IPS-15b (cell line): ENCODE measurements around the gene UBE2E2.

Experiments
- H3K27me3 ChIP-seq: one replicate; pipeline ENCODE4 v1.6.1; 2013; ENCODE audit warnings: low read length; ENCODE audit not compliant: control insufficient read depth, insufficient read depth
- H3K36me3 ChIP-seq: one replicate; pipeline ENCODE4 v1.6.1; 2013; ENCODE audit warnings: low read length; ENCODE audit not compliant: control insufficient read depth, insufficient read depth
- H3K4me1 ChIP-seq: one replicate; pipeline ENCODE4 v1.6.1; 2013; ENCODE audit warnings: mild to moderate bottlenecking, low read length; ENCODE audit not compliant: control insufficient read depth, insufficient read depth
- H3K4me3 ChIP-seq: one replicate; pipeline ENCODE4 v1.5.1; 2013; ENCODE audit warnings: low read depth, low read length
- H3K9ac ChIP-seq: one replicate; pipeline ENCODE4 v1.6.1; 2013; ENCODE audit warnings: low read depth, mild to moderate bottlenecking, low read length
- H3K9me3 ChIP-seq: one replicate; pipeline ENCODE4 v1.6.1; 2013; ENCODE audit warnings: mild to moderate bottlenecking, low read length; ENCODE audit not compliant: control insufficient read depth, insufficient read depth

UBE2E2 gene

DNA sequence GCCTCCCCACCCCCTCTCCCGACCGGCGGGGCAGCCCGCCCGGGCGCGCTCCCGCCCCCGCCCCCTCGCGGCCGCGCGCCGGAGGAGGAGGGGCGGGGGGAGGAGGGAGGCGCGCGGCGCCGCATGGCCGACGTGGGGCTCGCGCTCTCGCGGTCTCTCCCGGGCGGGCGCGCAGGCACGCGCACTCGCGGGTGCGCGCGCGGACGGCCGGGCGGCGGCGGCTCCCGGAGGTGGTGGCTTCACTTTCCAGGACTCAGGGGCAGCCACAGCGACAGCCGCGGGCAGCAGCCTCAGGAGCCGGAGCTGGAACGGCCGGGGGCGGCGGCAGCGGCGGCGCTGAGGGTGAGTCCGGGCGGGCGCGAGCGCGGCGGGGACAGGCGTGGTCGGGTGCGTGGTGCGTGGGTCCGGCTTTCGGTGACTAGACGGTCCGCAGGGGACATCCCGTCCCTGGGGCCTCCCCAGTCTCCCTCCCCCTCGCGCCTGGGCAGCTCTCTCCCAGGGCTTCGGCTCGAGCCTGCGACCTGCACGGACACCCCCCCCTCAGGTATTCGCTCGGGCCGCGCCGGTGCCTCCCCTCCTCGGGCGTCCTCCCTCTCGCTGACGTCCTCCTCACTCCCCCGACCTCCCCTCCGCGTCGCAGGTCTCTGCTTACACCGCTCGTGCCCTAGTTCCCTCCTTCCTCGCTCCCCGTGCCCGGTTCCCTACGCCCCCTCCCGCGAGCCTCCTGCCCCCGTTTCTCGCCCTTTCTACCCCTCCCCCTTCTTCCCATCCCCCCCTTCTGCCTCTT is at the start of gene UBE2E2:
Gene UBE2E2, plus strand, starts transcription at position 407 of the 787 bp plus-strand sequence.
- peaks cover 27% of the 10 kb centered on the region for H3K27me3 ChIP-seq
- H3K4me3 ChIP-seq, result peak within 1 kb of the TSS; percentile 88
- H3K4me1 ChIP-seq, result peaks cover 11% of the 10 kb centered on the region
- no peaks in the 10 kb centered on the region for H3K36me3 ChIP-seq
- H3K9ac ChIP-seq, result peak within 1 kb of the TSS; percentile 79
- H3K9me3 ChIP-seq, result no peaks in the 10 kb centered on the region

DNA sequence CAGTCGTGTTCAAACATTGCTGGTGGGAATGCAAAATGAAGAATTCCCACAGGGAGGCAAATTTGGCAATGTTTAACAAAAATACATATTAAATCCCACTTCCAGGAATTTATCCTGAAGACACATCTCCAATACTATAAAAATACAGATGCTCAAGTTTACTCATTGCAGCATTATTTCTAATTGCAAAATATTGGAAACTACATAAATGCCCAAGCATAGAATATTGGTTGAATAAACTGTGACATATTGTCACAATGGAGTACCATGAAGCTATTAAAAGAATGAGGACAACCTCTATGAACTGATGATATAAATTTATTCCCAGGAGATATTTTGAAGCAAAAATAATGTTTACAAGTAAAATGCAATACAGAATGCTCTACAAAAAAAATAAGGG is 49.7 kb upstream of the UBE2E2 start:
- H3K27me3 ChIP-seq, result no peaks in the 10 kb centered on the region

DNA sequence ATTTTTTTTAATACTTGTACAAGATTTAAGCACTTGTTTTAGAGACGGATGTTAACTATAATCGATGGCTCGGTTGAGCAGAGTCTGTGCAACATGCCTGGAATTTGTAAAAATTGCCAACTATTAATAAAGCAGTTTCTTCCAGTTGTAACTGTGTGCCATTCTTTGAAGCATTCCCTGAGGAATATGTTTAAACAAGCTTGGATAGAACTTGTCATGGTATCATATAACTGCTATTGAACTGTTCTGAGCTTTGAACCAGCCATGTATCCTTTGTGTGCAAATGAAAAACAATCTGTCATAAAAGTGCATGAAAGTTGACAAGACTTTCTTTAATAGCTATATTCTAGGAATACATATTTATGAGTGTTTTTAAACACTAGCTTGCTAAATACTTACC is 45.8 kb upstream of the UBE2E2 start:
- H3K9me3 ChIP-seq, result no peaks in the 10 kb centered on the region
- no peaks in the 10 kb centered on the region for H3K36me3 ChIP-seq
- H3K4me1 ChIP-seq, result peaks cover 3% of the 10 kb centered on the region
- H3K4me3 ChIP-seq, result no peak overlapping the region
- H3K27me3 ChIP-seq, result no peaks in the 10 kb centered on the region
- no peak overlapping the region for H3K9ac ChIP-seq

More for the DNA sequence above, 49.7 kb upstream of the UBE2E2 start:
- H3K4me1 ChIP-seq, result peaks cover 3% of the 10 kb centered on the region
- no peaks in the 10 kb centered on the region for H3K9me3 ChIP-seq
- H3K36me3 ChIP-seq, result no peaks in the 10 kb centered on the region
- H3K4me3 ChIP-seq, result no peak overlapping the region
- no peak overlapping the region for H3K9ac ChIP-seq

DNA sequence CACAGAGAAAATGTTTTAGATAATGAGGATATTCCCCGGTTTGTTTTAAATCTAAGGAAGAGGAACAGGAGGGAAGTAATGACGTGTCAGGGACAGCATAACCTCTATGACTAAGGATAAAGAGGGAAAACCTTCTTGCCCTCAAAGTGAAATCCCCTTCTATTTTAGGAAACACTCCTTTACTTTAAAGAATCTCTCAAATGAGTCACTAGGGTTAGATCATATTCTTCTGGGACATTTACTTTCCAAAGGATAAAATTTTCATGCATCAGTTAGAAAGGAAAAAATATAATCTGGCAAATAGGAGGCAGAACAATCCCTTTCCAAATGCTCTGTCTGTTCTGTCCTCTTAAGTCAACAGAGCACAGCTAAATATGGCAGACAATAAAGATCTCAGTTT is 43.2 kb upstream of the UBE2E2 start:
- Histone ChIP-seq H3K9ac (no peak overlapping the region), H3K4me3 (no peak overlapping the region), H3K4me1 (no peaks in the 10 kb centered on the region), H3K9me3 (no peaks in the 10 kb centered on the region), H3K27me3 (no peaks in the 10 kb centered on the region), H3K36me3 (no peaks in the 10 kb centered on the region)

DNA sequence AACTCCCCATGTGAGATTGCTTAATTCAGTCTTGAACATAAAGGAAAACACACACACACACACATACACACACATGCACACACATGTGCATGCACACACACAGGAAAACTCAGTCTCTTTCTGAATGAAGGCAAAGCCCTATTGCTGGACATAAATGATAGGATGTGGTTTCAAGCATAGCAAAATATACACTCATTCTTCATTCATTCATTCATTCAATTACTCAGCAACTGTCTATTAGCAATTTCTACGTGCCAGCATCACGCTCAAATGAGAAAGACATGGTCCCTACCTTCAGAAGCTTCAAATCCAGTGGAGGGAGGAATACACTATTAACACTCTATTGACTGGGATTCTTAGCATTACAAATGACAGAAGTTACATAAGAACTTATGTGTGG is 41.8 kb upstream of the UBE2E2 start:
- H3K9me3 ChIP-seq, result no peaks in the 10 kb centered on the region
- H3K27me3 ChIP-seq, result no peaks in the 10 kb centered on the region
- H3K9ac ChIP-seq, result no peak overlapping the region
- H3K36me3 ChIP-seq, result no peaks in the 10 kb centered on the region
- no peak overlapping the region for H3K4me3 ChIP-seq
- H3K4me1 ChIP-seq, result no peaks in the 10 kb centered on the region

DNA sequence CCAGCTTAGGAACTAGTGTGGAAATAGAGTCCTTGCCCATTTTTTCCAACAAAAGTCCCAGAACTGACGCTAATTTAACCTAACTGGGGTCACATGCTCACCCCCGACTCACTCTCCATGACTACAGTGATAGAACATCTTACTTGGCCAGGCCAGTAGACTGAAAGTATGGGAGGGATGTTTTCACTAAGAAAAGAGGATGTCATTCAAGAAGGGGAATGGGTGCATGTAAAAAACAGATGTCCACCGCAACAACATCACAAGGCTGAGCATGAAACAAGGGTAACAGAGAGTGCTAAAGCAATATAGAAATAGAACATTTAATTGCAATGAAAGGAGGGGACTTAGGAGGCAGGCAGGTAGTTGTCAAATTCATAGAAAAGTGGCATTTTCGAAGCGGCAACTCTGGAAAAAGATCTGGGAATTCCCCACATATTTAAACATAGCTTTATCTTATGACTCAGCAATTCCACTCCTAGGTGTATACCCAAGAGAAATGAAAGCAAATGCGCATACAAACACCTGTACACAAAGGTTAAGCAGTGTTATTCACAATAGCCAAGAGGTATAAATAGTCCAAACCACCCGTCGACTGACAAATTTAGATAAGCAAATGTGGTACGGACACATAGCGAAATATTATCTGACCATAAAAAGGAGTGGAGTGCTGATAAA is 41.1 kb upstream of the UBE2E2 start:
- Histone ChIP-seq H3K27me3 (no peaks in the 10 kb centered on the region), H3K9me3 (no peaks in the 10 kb centered on the region), H3K4me1 (no peaks in the 10 kb centered on the region), H3K9ac (no peak overlapping the region), H3K36me3 (no peaks in the 10 kb centered on the region), H3K4me3 (no peak overlapping the region)

DNA sequence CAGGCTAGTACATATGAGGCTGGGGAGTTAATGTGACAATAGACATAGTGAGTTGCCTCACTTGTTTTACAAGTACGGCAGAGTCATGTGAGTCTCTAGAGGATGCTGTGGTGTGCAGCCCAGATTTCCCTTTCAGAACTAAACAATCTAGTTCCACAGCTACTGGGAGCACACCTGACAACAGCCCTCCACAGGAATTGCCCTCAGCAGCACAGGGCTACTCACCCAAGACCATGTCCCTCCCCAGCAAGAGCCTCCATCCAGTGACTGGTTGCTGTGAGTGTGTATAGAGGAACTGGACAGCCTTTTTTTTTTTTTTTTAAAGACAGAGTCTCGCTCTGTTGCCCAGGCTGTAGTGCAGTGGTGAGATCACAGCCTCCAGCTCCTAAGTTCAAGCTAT is 40.2 kb upstream of the UBE2E2 start:
- Histone ChIP-seq H3K27me3 (no peaks in the 10 kb centered on the region), H3K9ac (no peak overlapping the region), H3K4me3 (no peak overlapping the region), H3K36me3 (no peaks in the 10 kb centered on the region), H3K4me1 (no peaks in the 10 kb centered on the region), H3K9me3 (no peaks in the 10 kb centered on the region)

DNA sequence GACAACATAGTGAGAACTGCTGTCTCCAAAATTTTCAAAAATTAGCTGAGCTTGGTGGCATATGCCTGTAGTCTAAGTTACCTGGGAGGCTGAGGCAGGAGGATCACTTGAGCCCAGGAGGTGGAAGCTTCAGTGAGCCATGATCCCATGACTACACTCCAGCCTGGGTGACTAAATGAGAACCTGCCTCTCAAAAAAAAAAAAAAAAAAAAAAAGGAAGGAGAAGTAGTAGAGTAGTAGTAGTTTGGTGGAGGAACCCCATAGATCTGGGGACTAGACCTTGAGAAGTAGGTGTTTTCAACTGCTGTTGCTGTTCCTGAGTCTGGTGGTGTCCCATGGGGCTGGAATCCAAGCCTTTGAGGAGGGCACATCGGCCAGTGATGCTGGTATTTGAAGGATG is 38.4 kb upstream of the UBE2E2 start:
- Histone ChIP-seq H3K9ac (no peak overlapping the region), H3K4me1 (no peaks in the 10 kb centered on the region), H3K9me3 (no peaks in the 10 kb centered on the region), H3K27me3 (no peaks in the 10 kb centered on the region), H3K4me3 (no peak overlapping the region), H3K36me3 (no peaks in the 10 kb centered on the region)

DNA sequence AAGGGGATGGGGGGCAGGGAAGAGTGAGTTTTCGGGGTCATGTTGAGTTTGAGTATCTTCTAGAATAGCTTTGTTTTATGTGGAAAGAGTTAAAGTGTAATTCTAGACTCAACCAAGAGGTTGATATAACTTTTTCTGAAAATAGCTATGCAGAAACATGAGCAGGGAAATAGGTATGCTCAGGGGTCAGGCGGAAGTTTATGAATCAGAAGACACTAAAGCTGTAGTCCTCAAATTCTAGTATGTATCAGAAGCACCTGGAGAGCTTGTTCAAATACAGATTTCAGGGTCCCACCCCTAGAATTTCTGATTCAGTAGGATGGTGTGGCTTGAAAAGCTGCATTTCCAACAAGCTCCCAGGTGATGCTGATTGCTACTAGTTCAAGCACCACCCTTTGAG is 37.6 kb upstream of the UBE2E2 start:
- no peak overlapping the region for H3K9ac ChIP-seq
- no peaks in the 10 kb centered on the region for H3K36me3 ChIP-seq
- H3K4me3 ChIP-seq, result no peak overlapping the region
- H3K9me3 ChIP-seq, result no peaks in the 10 kb centered on the region
- H3K4me1 ChIP-seq, result no peaks in the 10 kb centered on the region
- H3K27me3 ChIP-seq, result no peaks in the 10 kb centered on the region

DNA sequence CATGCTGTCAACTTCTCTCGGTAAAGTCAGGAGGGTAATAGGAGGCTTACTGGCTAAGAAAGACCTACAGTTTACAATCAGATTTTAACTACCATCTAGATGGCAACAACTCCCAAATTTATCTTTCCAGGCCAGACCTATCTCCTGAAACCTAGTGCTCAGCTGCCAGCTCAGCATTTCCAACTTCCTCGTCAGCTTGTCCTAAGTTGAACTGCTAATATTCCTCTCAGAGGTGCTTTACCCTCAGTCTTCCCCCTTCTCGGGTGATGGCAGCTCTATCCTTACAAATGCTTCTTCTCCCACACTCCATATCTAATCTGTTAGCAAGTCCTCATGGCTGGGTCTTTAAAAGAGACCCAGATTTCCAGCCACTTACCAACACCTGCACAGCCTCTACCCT is 36.9 kb upstream of the UBE2E2 start:
- no peaks in the 10 kb centered on the region for H3K4me1 ChIP-seq
- no peaks in the 10 kb centered on the region for H3K9me3 ChIP-seq
- no peak overlapping the region for H3K4me3 ChIP-seq
- no peaks in the 10 kb centered on the region for H3K36me3 ChIP-seq
- H3K27me3 ChIP-seq, result no peaks in the 10 kb centered on the region
- no peak overlapping the region for H3K9ac ChIP-seq

DNA sequence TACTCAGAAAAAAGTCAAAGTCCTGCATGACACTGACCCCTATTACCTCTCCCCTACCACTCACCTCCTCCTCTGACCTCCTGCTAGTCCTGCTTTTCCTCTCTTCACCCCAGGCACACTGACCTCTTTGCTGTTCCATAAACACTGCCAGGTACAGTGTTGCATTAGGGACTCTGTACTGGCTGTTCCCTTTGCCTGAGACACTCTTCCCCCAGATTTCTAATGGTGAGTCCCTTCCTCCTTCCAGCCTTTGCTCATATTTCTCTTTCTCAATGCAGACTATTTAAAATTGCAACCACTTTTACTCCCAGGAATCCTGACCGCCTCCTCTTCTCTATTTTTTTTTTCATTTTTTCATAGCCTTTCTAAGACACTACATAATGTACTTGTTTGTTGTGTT is 36.3 kb upstream of the UBE2E2 start:
- H3K9ac ChIP-seq, result no peak overlapping the region

DNA sequence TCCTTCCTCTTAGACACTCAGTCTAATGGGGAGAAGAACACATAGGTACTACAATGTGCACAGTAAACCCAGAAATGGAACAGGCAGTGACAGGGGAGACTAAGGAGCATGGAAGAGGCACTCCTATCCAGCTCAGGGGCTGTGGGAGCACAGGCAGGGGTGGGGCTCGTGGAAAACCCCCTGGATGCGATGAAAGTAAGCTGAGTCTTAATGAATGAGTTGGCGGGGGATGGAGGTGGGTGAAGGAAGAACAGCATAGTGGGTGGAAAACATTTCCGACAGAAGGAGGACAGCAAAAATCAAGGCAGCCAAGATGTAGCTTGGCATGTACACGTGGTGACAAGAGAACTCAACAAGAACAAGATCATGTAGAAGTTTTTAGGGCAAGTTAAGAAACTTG is 33.6 kb upstream of the UBE2E2 start:
- no peaks in the 10 kb centered on the region for H3K36me3 ChIP-seq
- H3K27me3 ChIP-seq, result no peaks in the 10 kb centered on the region
- H3K4me1 ChIP-seq, result peaks cover 1% of the 10 kb centered on the region
- H3K4me3 ChIP-seq, result no peak overlapping the region
- H3K9ac ChIP-seq, result no peak overlapping the region
- no peaks in the 10 kb centered on the region for H3K9me3 ChIP-seq

More for the DNA sequence above, 36.3 kb upstream of the UBE2E2 start:
- no peak overlapping the region for H3K4me3 ChIP-seq
- no peaks in the 10 kb centered on the region for H3K4me1 ChIP-seq
- H3K9me3 ChIP-seq, result no peaks in the 10 kb centered on the region
- no peaks in the 10 kb centered on the region for H3K36me3 ChIP-seq
- no peaks in the 10 kb centered on the region for H3K27me3 ChIP-seq
